Esophagus muscularis mucosa (tissue), 4 donors: ENCODE data around the gene TBC1D22A. TPM values are rescaled to one million over a fixed set of nuclear protein-coding genes. Genes with fewer than 3 reads are reported as not detected.
"Not testable (repeated sequence)": the region's sequence is repeated elsewhere in the genome, so short reads cannot be mapped to it uniquely, and the experiment has no call there.

Experiments
- DNase-seq: peaks from one replicate; pipeline ENCODE4 v3.0.0-alpha.2; 2017; ENCODE audit errors: extremely low spot score
- H3K27ac ChIP-seq, 4 donors: fragments of 200-600 bp; sonication (generic); replicated peaks in 1 of 4; 1 replicate in 3 of 4; 2 replicates in 1 of 4; pipeline ENCODE4 v1.5.1; 2016 to 2019; ENCODE audit warnings: mild to moderate bottlenecking in 1 of 4
- H3K27me3 ChIP-seq, 4 donors: fragments of 200-600 bp; sonication (generic); one replicate each; pipeline versions ENCODE4 v1.5.1 to v1.6.0; 2016 to 2019
- H3K36me3 ChIP-seq, 4 donors: fragments of 200-600 bp; sonication (generic); one replicate each; pipeline ENCODE4 v1.5.1; 2016 to 2019
- H3K4me1 ChIP-seq, 4 donors: fragments of 200-600 bp; sonication (generic); one replicate each; pipeline ENCODE4 v1.5.1; 2016 to 2019
- H3K4me3 ChIP-seq, 4 donors: fragments of 200-600 bp; sonication (generic); 1 replicate in 2 of 4; 2 replicates in 2 of 4; pipeline ENCODE4 v1.5.1; 2016 to 2019; ENCODE audit warnings: mild to moderate bottlenecking in 4 of 4, moderate library complexity in 1 of 4
- H3K9me3 ChIP-seq, 4 donors: fragments of 200-600 bp; sonication (generic); 1 replicate in 3 of 4; 2 replicates in 1 of 4; pipeline ENCODE4 v1.5.1; 2016 to 2019
- CTCF ChIP-seq, 3 experiments: fragments of 200-600 bp in 2 of 3; fragments of 450-650 bp in 1 of 3; sonication (generic) in 2 of 3; IDR thresholded peaks; one replicate each; pipeline ENCODE4 v1.5.1; 2017 to 2019; ENCODE audit warnings: antibody characterized with exemption in 3 of 3, mild to moderate bottlenecking in 2 of 3, moderate library complexity in 1 of 3
- EP300 ChIP-seq: sonication (generic); formaldehyde crosslinking; IDR thresholded peaks from one replicate; pipeline ENCODE4 v1.6.1; 2017; ENCODE audit warnings: antibody characterized with exemption
- POLR2A ChIP-seq: fragments of 450-650 bp; IDR thresholded peaks from one replicate; pipeline ENCODE4 v1.6.1; 2017; ENCODE audit warnings: antibody characterized with exemption, moderate library complexity, mild to moderate bottlenecking, low read depth
- POLR2AphosphoS5 ChIP-seq, 2 donors: sonication (generic); formaldehyde crosslinking; IDR thresholded peaks; one replicate each; pipeline ENCODE4 v1.6.1; 2017; ENCODE audit warnings: antibody characterized with exemption in 2 of 2
- WGBS: methylation state at CpG from one replicate; pipeline ENCODE4 v1.1.5; 2018; 5-methylcytosine and 5-hydroxymethylcytosine counted together
- intact Hi-C: fragments of 100-400 bp; cut with DNase I; formaldehyde crosslinking; loops from one replicate; pipeline ENCODE4 v1.15.1; 2023
- total RNA-seq, 4 donors: library from RNA; depleted of rRNA; stranded (reverse); fragments of >200 nt; gene quantifications; one replicate each; pipeline versions ENCODE4 v1.1.0 to v1.2.1, GENCODE V29; 2016

The TBC1D22A gene
- total RNA-seq, 4 donors from 2014 or later, result 15.2 to 20.7 (median 18.8) TPM

GRCh38 chr22:46815896-46816731 is 53.7 kb downstream of the TBC1D22A start:
- intact Hi-C loops, result no loop called here
- no peak for DNase-seq
- 72% methylated on average over 13 of the region's 15 CpGs for WGBS

GRCh38 chr22:46817390-46817789 is 54.9 kb downstream of the TBC1D22A start:
- H3K36me3 ChIP-seq, H3K9me3 ChIP-seq, H3K27me3 ChIP-seq, H3K27ac ChIP-seq, H3K4me3 ChIP-seq, intact Hi-C loops, DNase-seq: not testable (repeated sequence)
- WGBS, result 88% methylated on average over 4 of the region's 4 CpGs
- H3K4me1 ChIP-seq, result peaks cover 0 to 29% (median 25%) of the 10 kb centered on the region in 4 donors

More at GRCh38 chr22:46815896-46816731, 53.7 kb downstream of the TBC1D22A start:
- Histone ChIP-seq H3K27ac (peak overlapping the region in 2 of 4 donors; percentile 28 to 31), H3K4me3 (no peak overlapping the region), H3K9me3 (no peaks in the 10 kb centered on the region), H3K36me3 (peaks cover 0 to 4% (median 2%) of the 10 kb centered on the region in 4 donors), H3K27me3 (no peaks in the 10 kb centered on the region), H3K4me1 (peaks cover 0 to 29% (median 25%) of the 10 kb centered on the region in 4 donors)
- no peak for TF ChIP-seq CTCF (IDR thresholded peaks at IDR 0.05)
- no peak for TF ChIP-seq EP300
- TF ChIP-seq POLR2A, result no peak
- TF ChIP-seq POLR2AphosphoS5 (IDR thresholded peaks at IDR 0.05), result no peak

- intact Hi-C loops, result no loop called here
- peaks cover 0 to 7% (median under 1%) of the 10 kb centered on the region in 4 donors for H3K4me1 ChIP-seq
- H3K36me3 ChIP-seq, result peaks cover 0 to 16% (median 12%) of the 10 kb centered on the region in 4 donors
- 93% methylated on average over 8 of the region's 8 CpGs for WGBS
- H3K4me3 ChIP-seq, result no peak overlapping the region
- H3K9me3 ChIP-seq, result no peaks in the 10 kb centered on the region
- TF ChIP-seq EP300 (no peak), POLR2A (no peak), POLR2AphosphoS5 (IDR thresholded peaks at IDR 0.05) (no peak), CTCF (IDR thresholded peaks at IDR 0.05) (no peak)
- no peak overlapping the region for H3K27ac ChIP-seq
- DNase-seq, result peak; percentile 21
- no peaks in the 10 kb centered on the region for H3K27me3 ChIP-seq
Measured at GRCh38 chr22:46823248-46823647, 60.8 kb downstream of the TBC1D22A start.

- intact Hi-C loops, result no loop called here
- H3K27me3 ChIP-seq, result no peaks in the 10 kb centered on the region
- DNase-seq, result peak; percentile 21
- no peak overlapping the region for H3K4me3 ChIP-seq
- TF ChIP-seq POLR2AphosphoS5 (IDR thresholded peaks at IDR 0.05) (no peak), POLR2A (no peak), CTCF (IDR thresholded peaks at IDR 0.05) (no peak), EP300 (no peak)
- H3K36me3 ChIP-seq, result peaks cover 0 to 16% (median 12%) of the 10 kb centered on the region in 4 donors
- 96% methylated on average over 7 of the region's 13 CpGs for WGBS
- H3K4me1 ChIP-seq, result peaks cover 4 to 11% (median 4%) of the 10 kb centered on the region in 4 donors
- H3K9me3 ChIP-seq, result no peaks in the 10 kb centered on the region
- H3K27ac ChIP-seq, result no peak overlapping the region
Measured at GRCh38 chr22:46823654-46824053, 61.2 kb downstream of the TBC1D22A start.

- no peak overlapping the region for H3K4me3 ChIP-seq
- 97% methylated on average over 9 of the region's 9 CpGs for WGBS
- peak; percentile 24 for DNase-seq
- no peaks in the 10 kb centered on the region for H3K9me3 ChIP-seq
- H3K4me1 ChIP-seq, result peaks cover 10 to 19% (median 12%) of the 10 kb centered on the region in 4 donors
- TF ChIP-seq POLR2A (no peak), CTCF (IDR thresholded peaks at IDR 0.05) (no peak)
- H3K27me3 ChIP-seq, result no peaks in the 10 kb centered on the region
- H3K27ac ChIP-seq, result no peak overlapping the region
- intact Hi-C loops, result no loop called here
- H3K36me3 ChIP-seq, result peaks cover 0 to 16% (median 12%) of the 10 kb centered on the region in 4 donors
Measured at GRCh38 chr22:46824344-46824909, 62.0 kb downstream of the TBC1D22A start.
